ENCODE data around the gene RHBDD3. TPM values are rescaled to one million over a fixed set of nuclear protein-coding genes. Genes with fewer than 3 reads are reported as not detected.
A peak's percentile ranks its signal among the peaks of the same experiment; 100 is the strongest.

Gene RHBDD3
- 10.4 TPM for total RNA-seq

DNA sequence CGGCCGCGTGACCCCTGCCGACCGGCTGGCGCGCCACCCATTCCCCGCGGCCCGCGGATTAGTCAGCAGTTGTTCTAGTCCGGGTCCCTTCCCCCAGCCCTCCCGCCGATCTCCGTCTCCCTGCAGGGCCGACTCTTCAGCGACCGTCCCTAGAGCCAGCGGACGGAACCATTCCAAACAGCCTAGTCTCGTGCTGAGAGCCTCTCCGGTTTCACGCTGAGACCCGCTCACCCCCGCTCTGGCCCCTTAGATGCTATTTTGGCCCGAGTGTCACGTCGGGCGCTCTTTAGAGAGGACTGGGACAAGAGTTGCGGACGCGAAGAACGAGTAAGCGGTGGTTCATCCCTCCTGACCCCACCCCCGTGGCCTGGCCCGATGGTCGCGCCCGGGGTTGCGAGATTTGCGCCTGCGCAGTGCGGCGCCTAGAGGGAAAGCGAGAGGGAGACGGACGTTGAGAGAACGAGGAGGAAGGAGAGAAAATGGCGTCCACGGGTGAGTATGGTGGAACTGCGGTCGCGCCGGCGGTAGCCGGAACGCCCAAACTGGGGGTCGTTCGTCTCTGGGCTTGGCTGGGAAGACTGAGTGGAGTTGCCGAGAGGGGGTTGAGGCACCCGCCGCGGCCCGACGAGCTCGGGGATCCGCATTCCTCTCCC is at the start of gene RHBDD3, which contains the start of gene EWSR1:
RHBDD3 (minus strand) TSS at position 124 of the 653 bp plus-strand sequence. CDS start 2,355 bp downstream, outside the sequence.
EWSR1 (plus strand) TSS at position 411 of the 653 bp plus-strand sequence; CDS start at position 480, 69 bp downstream.
- peak; percentile 93 for ATAC-seq

DNA sequence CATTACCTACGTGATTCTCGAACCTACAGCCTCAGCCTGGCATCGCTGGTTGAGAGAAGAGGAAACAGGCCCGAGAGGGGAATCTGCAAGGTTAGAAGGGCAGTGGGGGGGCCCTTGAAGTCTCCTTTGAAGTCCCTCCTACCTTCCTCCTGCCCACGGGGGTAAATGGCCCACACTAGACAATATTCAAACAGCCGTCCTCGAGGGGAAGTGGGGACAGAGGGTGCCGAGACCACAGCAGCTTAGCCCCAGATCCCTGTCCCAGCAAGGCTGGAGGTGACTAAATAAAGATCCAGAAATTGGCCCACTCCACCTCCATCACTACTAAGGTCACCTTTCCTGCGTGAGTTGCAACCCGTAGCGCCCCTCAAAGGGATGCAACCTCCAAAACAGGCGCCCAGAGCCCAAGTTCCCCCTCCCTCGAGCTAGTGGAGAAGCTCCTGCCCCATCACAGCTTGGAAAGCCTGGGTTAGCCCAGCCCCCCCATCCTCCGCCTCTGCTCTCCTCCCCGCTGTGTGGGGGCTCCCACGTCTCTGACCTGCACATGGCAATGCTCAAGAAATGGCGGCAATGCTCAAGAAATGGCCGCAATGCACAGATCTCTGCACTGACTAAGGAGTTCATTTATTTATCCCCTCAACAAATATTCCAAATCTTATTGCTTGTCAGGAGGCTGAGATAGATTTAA is 48.5 kb upstream of the RHBDD3 start:
- ATAC-seq: no peak

DNA sequence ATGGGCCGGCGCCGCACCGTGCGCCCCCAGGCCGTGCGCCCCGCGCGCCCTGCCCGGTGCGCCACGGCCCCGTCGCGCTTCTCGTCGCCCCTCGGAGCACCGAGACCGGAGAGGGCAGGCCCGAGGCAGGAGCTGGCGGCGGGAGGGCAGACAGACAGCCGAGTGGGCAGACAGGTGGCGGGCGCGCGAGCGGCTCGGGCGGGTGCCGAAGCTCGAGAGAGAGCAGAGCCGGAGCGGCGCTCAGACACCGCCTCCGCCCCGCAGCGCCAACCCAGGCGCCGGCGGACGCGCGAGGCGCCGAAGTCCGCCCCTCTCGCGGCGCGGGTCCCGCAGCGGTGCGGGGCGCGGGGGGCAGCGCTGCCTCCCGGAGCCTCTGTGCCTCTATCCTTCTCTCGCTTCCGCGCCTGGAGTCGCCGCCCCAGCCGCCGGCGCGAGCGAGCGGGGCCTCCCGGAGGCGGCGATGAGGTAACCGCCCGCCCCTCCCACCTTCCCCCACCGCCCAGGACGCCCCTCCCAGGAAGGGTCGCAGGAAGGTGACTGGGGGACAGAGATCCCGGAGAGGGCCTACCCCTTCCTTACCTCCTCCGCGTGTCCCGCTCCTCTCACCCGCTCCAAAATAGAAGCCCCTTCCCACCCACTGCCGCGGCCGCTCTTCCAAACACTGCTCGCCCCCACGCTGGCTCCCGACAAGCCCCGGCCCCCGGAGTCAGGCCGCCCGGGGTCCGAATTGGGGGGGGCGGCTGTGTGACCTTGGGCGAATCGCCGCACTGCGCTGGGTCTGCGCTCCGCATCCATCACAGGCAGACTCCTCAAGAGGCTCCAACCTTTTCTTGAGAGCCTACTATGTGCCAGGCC is 47.7 kb upstream of the RHBDD3 start, which contains the start of gene RASL10A:
RASL10A (minus strand) TSS at position 412 of the 855 bp plus-strand sequence. CDS start 451 bp downstream, outside the sequence.
- no peak for ATAC-seq

DNA sequence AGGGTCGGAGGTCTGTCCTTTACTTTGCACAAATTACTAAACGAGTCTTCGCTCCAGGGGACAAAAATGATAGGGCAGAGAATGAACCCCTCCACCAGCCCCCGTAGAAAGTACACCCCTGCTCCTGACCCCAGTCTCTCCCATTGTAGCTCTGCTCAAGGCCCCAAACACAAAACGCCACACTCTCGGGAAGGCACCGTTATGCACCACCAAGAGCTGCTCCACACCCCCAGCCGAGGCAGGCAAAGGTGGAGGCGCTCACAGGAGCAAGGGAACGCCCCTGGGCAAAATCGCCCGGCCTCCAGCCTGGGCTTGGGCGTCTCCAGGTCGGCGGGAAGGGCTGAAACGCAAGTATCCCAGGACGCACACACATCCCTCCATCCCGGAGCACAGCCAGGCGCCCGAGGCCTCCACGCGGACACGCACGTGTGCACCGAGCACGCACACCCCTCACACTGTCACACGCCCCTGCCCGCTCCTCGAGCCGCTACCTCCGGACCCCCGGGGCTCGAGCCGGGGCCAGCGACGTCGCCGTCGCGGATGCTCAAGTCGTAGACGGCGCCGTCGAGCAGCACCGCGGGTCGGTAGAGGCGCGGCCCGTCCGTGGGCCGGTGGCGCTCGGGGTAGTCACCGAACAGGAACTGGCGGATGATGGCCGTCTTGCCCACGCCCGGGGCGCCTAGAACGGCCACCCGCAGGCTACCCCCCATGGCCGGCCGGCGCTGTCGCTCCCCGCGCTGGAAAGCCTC is 46.9 kb upstream of the RHBDD3 start:
- no peak for ATAC-seq

DNA sequence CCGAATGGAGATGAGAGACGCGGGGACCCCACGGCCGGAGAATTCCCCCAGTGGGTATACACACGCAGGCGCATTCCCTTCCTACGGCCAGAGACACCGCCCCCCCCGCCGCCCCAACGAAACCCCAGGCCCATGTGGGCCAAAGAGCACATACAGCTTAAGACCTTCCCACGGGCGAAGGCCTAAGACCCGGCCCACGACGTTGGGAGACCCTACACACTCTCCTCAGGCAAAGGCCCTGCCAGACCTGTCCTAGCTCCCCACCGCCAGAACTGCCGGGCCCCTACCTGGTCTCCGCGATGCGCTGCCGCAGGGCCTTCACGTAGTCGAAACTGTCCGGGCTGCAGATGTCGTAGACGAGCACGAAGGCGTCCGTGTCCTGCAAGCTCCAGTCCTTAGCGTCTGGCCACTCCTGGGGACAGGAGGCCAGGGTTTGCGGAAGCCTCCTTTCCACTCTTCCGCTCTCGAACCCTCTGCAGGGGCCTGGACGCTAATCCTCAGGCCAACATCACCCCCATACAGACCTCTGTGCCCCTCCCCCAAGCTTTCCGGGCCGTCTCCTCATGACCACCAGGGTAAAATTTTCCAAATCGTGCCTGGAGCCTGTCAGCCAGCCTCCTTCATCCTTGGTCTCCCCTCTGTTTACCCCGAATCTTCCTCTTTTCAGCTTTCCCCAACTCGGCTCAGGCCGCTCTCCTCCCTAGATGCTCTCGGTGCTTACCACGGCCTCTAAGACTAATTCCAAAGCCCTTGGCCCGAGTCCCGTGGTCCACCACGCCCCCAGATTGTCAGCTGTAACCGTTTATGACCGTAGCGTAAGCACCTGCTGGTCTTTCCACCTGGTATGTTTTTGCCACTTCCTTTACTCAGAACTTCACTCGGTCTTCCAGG is 46.0 kb upstream of the RHBDD3 start:
- no peak for ATAC-seq

DNA sequence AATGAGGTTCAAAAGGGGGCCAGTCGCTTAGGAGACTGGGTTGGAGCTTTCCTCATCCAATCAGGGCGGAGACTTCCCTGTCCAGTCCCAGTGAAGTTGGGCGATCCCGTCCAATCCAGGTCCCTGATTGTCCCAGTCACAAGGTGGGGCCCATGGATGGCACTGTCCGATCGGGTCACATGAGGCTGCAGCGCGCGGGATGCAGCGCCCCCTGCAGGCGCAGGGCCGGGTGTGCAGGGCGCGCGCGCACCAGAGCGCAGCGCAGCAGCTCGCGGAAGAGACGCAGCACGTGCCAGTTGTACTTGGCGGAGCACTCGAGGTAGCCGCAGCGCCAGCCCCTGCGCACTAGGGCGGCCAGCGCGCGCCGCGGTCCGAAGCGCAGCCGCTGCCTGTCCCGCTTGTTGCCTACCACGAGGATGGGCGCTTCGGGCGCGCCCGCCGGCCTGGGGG is 45.4 kb upstream of the RHBDD3 start:
- ATAC-seq: no peak

DNA sequence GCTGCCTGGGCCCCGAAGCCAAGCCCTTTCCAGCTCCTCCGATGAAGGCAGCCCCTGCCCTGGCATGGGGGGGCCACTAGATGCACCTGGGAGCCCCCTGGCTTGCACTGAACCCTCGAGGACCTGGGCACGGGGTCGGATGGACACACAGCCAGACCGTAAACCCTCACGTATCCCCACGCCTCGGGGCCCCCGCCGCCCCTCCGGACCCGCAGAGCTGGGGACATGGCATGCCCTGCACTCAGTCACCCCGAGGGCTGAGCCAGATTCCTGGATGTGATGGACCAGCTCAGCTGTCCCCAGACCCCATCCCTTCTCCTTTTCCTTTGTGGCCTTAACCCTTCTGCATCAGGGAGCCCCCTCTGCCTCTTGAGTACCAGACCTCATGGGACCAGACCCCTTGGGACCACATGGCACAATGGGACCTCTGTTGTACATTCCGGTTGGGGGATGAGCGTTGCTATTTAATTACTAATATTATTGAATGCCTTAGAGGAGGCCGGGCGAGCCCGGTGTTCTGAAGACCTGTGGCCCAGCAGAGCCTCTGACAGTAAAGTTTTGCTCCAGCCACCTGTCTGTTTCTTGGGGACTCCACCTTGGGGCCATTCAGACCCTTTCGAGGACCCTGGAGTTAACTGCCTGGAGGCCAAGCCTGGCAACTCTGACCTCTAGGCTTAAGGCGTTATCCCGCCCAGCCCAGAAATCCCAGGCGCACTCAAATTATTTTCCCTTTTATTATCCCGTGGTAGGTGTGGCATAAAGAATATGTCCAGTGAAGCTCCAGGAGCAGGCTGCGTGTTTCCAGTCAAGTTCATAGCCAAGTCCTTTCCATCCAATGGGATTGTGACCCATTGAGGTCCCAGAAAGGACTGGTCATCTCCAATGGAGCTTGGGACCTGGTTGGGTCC is 44.7 kb upstream of the RHBDD3 start:
- ATAC-seq: no peak

DNA sequence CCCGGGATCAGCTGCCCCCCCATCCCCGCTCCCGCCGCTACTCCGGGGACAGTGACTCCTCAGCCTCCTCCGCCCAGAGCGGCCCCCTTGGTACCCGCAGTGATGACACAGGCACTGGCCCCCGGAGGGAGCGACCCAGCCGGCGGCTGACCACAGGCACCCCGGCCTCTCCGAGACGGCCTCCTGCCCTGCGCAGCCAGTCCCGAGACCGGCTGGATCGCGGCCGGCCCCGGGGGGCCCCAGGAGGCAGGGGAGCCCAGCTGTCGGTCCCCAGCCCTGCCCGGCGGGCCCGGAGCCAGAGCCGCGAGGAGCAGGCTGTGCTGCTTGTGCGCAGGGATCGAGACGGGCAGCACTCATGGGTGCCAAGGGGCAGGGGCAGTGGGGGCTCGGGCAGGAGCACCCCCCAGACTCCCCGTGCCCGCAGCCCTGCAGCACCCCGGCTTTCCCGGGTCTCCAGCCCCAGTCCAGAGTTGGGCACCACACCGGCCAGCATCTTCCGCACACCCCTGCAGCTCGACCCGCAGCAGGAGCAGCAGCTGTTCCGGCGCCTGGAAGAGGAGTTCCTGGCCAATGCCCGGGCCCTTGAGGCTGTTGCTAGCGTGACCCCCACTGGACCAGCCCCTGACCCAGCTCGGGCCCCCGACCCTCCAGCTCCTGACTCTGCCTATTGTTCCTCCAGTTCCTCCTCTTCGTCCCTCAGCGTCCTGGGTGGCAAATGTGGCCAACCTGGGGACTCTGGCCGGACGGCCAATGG is 43.9 kb upstream of the RHBDD3 start:
- no peak for ATAC-seq

DNA sequence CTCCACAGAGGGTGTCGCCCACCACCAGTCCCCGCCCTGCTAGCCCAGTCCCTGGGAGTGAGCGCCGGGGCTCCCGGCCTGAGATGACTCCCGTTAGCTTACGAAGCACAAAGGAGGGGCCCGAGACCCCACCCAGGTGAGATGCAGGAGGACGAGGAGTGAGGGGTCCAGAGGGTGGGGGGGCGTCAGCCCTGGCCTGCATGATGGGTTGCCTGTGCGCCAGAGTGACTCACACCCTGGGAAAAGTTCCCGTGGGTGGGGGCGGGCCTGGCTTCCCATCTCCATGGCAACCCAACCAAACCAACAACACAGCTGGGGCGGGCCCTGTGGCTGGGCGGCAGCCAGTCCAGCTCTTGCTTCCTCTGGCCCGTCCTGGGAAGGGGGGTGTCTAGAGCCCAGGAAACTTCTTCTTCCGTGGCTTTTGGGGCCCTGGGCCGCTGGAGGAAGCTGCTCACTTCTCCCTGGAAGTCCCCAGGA is 43.1 kb upstream of the RHBDD3 start:
- ATAC-seq: peak; percentile 66

DNA sequence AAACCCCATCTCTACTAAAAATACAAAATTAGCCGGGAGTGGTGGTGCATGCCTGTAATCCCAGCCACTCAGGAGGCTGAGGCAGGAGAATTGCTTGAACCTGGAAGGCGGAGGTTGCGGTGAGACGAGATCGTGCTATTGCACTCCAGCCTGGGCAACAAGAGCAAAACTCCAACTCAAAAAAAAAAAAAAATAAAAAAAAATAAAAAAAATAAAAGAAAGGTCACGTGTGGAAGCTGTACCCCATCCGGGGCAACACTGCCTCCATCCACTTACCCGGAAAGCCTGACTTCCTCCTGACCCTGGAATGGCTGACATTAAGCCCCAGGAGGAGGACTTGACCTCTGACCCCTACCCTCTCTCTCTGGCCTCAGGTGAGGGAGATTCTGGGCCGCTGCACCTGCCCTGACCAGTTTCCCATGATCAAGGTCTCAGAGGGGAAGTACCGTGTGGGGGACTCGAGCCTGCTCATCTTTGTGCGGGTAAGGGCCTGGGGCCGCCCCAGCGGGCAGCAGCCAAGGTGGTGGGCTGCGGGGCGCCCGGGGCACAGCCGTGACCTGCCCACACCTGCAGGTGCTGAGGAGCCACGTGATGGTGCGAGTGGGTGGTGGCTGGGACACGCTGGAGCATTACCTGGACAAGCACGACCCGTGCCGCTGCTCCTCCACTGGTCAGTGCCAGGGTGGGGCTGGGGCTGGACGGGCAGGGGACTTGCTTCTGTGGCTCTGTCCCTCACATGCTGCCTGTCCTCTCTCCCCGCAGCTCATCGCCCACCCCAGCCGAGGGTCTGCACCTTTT is 42.5 kb upstream of the RHBDD3 start:
- ATAC-seq: no peak

DNA sequence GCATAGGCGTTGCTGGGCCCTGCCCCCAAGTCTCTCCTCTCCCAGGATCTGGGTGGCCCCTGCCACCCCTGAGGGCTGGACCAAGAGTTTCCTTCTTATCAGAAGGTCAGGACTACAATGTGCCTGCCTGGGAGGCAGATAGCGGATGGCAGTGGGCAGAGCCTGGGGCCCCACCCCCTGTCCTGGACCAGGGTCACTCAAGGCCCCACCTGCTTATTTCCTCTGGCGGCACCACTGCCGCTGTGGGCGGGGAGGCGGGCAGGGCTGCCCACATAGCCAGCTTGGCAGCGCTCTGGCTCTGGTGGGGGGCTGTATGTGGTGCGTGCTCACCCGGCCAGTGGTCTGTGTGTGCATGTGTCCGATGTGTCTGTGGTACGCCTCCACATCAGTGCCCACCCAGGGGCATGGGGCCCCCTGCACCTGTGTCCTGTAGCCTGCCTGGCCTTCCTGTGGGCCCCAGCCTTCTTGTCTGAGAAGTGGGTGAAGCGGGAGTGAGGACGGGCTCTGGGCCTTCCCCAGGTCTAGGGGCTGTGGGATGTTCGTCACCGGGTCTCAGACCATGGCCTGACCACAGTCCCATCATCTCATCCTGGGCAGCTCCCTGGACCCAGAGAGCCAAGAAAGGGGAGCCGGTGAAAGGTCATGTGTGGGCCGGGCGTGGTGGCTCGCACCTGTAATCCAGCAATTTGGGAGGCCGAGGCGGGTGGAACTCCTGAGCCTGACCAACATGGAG is 41.7 kb upstream of the RHBDD3 start:
- ATAC-seq: no peak

DNA sequence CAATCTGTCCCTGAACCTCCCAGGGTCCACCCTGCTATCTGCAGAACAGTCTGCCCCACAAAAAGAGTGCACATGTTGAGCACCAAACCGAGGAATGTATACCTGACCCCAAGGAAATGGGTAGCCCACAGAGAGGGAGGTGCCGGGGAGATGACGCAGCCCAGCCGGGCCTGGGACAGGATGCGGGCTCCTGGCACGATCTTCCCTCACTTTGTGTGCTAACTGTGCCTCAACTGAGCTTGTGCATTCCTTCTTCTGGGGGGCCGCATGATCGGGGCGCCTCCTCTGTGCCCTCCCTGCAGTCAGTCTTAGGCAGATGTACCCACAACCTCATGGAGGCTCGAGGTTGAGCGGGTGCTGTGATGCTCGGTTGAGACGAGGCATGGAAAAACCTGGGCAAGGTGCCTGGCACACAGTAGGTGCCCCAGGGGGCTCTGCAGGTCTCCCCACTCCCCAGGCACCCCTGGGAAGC is 41.0 kb upstream of the RHBDD3 start:
- peak; percentile 2 for ATAC-seq

DNA sequence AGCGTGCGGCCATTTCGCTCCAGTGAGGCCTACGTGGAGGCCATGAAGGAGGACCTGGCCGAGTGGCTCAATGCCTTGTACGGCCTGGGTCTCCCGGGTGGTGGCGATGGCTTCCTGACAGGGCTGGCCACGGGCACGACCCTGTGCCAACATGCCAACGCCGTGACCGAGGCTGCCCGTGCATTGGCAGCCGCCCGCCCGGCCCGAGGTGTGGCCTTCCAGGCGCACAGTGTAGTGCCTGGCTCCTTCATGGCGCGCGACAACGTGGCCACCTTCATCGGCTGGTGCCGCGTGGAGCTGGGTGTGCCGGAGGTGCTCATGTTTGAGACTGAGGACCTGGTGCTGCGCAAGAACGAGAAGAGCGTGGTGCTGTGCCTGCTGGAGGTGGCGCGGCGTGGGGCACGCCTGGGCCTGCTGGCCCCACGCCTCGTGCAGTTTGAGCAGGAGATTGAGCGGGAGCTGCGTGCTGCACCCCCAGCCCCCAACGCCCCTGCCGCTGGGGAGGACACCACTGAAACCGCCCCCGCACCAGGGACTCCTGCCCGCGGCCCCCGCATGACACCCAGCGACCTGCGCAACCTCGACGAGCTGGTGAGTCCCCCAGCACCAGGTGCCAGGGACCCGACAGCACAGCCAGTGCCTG is 40.5 kb upstream of the RHBDD3 start:
- ATAC-seq: peak; percentile 32

DNA sequence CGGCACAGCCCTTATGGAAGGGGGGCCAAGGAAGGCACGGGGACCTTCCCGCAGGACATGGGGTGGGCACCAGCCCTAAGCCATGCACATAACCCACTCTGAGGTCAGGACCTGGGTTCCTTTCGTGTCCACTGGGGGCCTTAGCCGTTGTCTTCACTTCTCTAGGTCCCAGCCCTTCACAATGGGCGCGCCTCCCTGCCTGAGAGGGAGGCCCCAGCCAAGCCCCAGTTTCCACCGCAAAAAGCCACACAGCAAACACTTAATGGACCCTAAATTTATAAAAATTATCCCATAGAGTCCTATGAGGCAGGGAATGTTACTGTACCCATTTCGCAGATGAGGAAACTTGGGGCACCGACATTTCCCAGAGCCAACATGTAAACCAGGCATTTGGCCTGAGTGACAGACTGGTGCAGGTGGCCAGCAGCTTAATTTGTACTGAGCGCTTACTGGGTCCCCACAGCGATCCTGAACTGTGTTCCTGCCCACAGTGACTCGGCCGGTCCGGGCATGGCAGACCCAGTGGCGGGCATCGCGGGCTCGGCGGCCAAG is 39.9 kb upstream of the RHBDD3 start:
- ATAC-seq: no peak

DNA sequence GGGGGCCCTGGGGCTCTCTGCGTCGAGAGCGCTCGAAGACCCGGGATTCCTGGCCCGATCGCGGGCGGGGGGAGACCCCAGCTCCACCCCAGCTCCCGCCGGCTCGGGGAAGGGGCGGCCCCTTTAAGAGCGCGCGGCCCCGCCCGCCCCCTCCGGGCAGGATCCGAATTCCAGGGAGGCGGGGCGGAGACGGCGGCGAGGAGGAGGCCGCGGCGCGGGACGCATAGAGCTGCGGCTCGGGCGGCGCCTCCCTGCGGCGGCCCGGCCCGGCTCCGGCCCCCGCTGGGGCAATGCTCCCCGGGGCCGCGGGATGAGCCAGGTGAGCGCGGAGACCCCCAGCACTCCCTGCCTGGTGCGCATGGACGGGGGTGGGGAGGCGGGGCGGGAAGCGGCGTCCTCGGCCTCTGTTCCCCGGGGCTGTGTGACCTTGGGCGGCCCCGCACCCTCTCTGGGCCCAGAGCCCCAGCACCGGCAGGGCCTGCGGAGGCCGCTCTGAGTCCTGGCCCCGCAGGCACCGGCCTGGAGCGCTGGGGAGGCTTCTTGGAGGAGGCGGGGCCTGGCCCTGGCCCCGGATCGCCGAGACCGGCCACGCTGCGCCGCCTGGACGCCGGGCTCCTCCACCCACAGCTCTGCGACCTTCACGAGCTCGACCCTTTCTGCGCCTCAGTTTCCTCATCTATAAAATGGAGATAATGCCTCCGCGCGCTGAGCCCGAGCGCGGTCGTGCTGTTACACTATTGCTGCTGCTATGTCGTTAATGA is 39.2 kb upstream of the RHBDD3 start:
- peak; percentile 46 for ATAC-seq

Data from esophagus mucosa (tissue), 1 donor.